K562 (cell line): ENCODE data around the gene MYO3B. TPM values are rescaled to one million over a fixed set of nuclear protein-coding genes. Genes with fewer than 3 reads are reported as not detected.
A peak's percentile ranks its signal among the peaks of the same experiment; 100 is the strongest.

Source experiments
- ARID3A ChIP-seq: IDR thresholded peaks from 2 replicates; pipeline ENCODE4 v1.6.1; 2012; ENCODE audit warnings: low read depth, low read length, improper control_type of control experiment, borderline replicate concordance
- DEAF1 ChIP-seq: fragments of 450-650 bp; formaldehyde crosslinking; IDR thresholded peaks from 2 replicates; pipeline ENCODE4 v1.4.0; 2020; ENCODE audit warnings: mild to moderate bottlenecking, moderate library complexity
- HDAC3 ChIP-seq: fragments of 450-650 bp; IDR thresholded peaks from 2 replicates; pipeline ENCODE4 v1.6.1; 2018; ENCODE audit warnings: borderline replicate concordance, mild to moderate bottlenecking, moderate library complexity; ENCODE audit not compliant: partially characterized antibody
- MCM3 ChIP-seq: fragments of 450-650 bp; IDR thresholded peaks from 2 replicates; pipeline ENCODE4 v1.6.1; 2016
- POLR2AphosphoS2 ChIP-seq: IDR thresholded peaks from 2 replicates; pipeline ENCODE4 v1.6.1; 2012; ENCODE audit warnings: low read length, improper control_type of control experiment
- RAD51 ChIP-seq: fragments of 450-650 bp; IDR thresholded peaks from 2 replicates; pipeline ENCODE4 v1.7.1; 2016; ENCODE audit warnings: low read depth, mild to moderate bottlenecking, borderline replicate concordance
- SFPQ ChIP-seq: fragments of 200-400 bp; formaldehyde crosslinking; IDR thresholded peaks from 2 replicates; pipeline ENCODE4 v1.6.1; 2017; ENCODE audit warnings: mild to moderate bottlenecking, low read depth, low read length, moderate library complexity
- SRF ChIP-seq, 2 experiments: fragments of 250-450, 450-650 bp in 1 of 2; sonication (Bioruptor Pico) in 1 of 2; sonication (generic) in 1 of 2; formaldehyde crosslinking; IDR thresholded peaks; 2 replicates each; pipeline versions ENCODE4 v1.5.0 to v1.5.1; 2020 to 2022; ENCODE audit warnings: mild to moderate bottlenecking in 1 of 2, missing genetic modification reagents in 1 of 2
- ZNF561 ChIP-seq: fragments of 450-650 bp; formaldehyde crosslinking; conservative IDR thresholded peaks from 2 replicates; pipeline ENCODE4 v1.4.0; 2020; ENCODE audit warnings: mild to moderate bottlenecking, moderate library complexity
- polyA plus RNA-seq, 8 experiments: library from polyadenylated mRNA; depleted of rRNA in 4 of 8; stranded (reverse) in 5 of 8; unstranded in 3 of 8; fragments of >200 nt; fragmentation: Nextera tagmentation in 2 of 8; fragmentation: Illumina TruSeq in 1 of 8; extraction: Ambion mirVana in 2 of 8; extraction: Trizol in 1 of 8; gene quantifications; 2 replicates each; pipeline versions ENCODE4 v1.2.1 to v1.2.3, GENCODE V29; 2011 to 2014; ENCODE audit warnings: inconsistent platforms in 1 of 8, missing spikeins in 1 of 8
- total RNA-seq, 7 experiments: library from RNA; depleted of rRNA in 6 of 7; stranded (reverse); fragments of >200 nt in 6 of 7; fragmentation: Illumina TruSeq in 2 of 7; extraction: Trizol in 2 of 7; gene quantifications; 2 replicates each; pipeline versions ENCODE4 v1.2.1 to v1.2.3, GENCODE V29; 2011 to 2021; ENCODE audit warnings: low replicate concordance in 1 of 7
- TF ChIP-seq, protein P1 (sequence below), 2 experiments: fragments of 450-650 bp in 1 of 2; sonication (generic) in 1 of 2; formaldehyde crosslinking in 1 of 2; IDR thresholded peaks; 2 replicates each; pipeline versions ENCODE4 v1.7.1 to v1.9.0; 2016 to 2022; ENCODE audit warnings: inconsistent platforms in 1 of 2, mild to moderate bottlenecking in 1 of 2, missing genetic modification reagents in 1 of 2

MYO3B gene
- total and polyA plus RNA-seq, 9 of the 15 experiments (the other 6 are each of a cell fraction or from before 2014, with no cell fraction given), result 2.7 to 6.5 (median 3.6) TPM

DNA sequence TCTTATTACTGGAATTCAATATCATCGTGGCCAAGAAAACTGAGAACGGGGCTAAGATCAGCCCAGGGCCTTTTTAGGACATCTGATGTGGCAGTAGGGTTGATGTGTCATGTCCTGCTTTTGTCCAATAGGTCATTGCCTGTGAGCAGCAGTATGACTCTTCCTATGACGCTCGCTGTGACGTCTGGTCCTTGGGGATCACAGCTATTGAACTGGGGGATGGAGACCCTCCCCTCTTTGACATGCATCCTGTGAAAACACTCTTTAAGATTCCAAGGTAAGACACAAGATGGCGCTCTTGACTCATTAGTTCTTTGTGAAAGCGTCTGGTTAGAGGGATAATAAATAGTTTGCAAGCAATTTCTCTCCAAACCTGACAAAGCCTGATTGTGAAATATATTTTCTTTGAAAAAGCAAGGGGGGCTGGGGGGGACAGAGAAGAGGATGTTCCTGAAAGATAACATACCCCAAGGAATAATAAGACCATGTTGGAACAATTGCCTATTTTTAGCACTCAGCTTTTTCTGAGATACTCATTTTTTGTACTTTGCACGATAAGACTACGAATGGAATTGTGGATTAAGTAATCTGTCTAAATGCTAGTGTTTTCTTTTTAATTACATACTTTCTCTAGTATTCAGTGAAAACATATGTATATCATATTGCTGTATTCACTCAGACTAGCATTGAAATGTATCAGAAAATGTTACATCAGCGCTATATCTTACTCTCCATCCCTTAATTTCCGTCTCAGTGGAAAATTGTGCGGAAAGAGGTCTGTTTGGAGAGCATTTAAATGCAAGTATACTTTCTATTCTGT lies 58.1 kb downstream of the MYO3B start (continued):
- TF ChIP-seq SFPQ, result no peak
- peak; percentile 88; the same call in 1 of the 2 replicates for TF ChIP-seq ARID3A
- TF ChIP-seq RAD51, result peak; percentile 10; the same call in 1 of the 2 replicates
- TF ChIP-seq SRF (CRISPR knock-in tag; IDR thresholded peaks at IDR 0.05), result peak; percentile 41 to 82; a peak in 1 of 4 replicates
- TF ChIP-seq ZNF561 (CRISPR knock-in tag), result no peak
- TF ChIP-seq POLR2AphosphoS2, result no peak
- TF ChIP-seq, protein P1, sequence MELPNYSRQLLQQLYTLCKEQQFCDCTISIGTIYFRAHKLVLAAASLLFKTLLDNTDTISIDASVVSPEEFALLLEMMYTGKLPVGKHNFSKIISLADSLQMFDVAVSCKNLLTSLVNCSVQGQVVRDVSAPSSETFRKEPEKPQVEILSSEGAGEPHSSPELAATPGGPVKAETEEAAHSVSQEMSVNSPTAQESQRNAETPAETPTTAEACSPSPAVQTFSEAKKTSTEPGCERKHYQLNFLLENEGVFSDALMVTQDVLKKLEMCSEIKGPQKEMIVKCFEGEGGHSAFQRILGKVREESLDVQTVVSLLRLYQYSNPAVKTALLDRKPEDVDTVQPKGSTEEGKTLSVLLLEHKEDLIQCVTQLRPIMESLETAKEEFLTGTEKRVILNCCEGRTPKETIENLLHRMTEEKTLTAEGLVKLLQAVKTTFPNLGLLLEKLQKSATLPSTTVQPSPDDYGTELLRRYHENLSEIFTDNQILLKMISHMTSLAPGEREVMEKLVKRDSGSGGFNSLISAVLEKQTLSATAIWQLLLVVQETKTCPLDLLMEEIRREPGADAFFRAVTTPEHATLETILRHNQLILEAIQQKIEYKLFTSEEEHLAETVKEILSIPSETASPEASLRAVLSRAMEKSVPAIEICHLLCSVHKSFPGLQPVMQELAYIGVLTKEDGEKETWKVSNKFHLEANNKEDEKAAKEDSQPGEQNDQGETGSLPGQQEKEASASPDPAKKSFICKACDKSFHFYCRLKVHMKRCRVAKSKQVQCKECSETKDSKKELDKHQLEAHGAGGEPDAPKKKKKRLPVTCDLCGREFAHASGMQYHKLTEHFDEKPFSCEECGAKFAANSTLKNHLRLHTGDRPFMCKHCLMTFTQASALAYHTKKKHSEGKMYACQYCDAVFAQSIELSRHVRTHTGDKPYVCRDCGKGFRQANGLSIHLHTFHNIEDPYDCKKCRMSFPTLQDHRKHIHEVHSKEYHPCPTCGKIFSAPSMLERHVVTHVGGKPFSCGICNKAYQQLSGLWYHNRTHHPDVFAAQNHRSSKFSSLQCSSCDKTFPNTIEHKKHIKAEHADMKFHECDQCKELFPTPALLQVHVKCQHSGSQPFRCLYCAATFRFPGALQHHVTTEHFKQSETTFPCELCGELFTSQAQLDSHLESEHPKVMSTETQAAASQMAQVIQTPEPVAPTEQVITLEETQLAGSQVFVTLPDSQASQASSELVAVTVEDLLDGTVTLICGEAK (IDR thresholded peaks at IDR 0.05), result 0 out of 2 replicates have a peak, but pooled peaks have one; percentile 24
- TF ChIP-seq, protein P1 (CRISPR knock-in tag; IDR thresholded peaks at IDR 0.05), result no peak
- peak; percentile 98 for TF ChIP-seq DEAF1 (CRISPR knock-in tag)
- no peak for TF ChIP-seq MCM3
- peak; percentile 80 for TF ChIP-seq HDAC3
